Neuronal stem cell (in vitro differentiated cells): ENCODE data around the gene PXDN.
A peak's percentile ranks its signal among the peaks of the same experiment; 100 is the strongest.

Experiments
- DNase-seq: peaks from one replicate; pipeline ENCODE4 v3.0.0-alpha.2; 2013; ENCODE audit warnings: low spot score
- H2AFZ ChIP-seq: one replicate; pipeline ENCODE4 v1.6.1; 2013; ENCODE audit warnings: mild to moderate bottlenecking, low read length, inconsistent platforms
- H2AK5ac ChIP-seq: 2 replicates; pipeline ENCODE4 v1.6.1; 2013; ENCODE audit warnings: low read depth, mild to moderate bottlenecking, inconsistent platforms, low read length, moderate library complexity, mixed read lengths
- H2BK120ac ChIP-seq: 2 replicates; pipeline ENCODE4 v1.6.1; 2013; ENCODE audit warnings: low read depth, mild to moderate bottlenecking, inconsistent platforms, low read length, moderate library complexity, mixed read lengths
- H2BK12ac ChIP-seq: one replicate; pipeline ENCODE4 v1.6.1; 2013; ENCODE audit warnings: low read length, inconsistent platforms
- H2BK15ac ChIP-seq: 2 replicates; pipeline ENCODE4 v1.6.1; 2013; ENCODE audit warnings: mild to moderate bottlenecking, low read length, inconsistent platforms, mixed read lengths
- H2BK5ac ChIP-seq: one replicate; pipeline ENCODE4 v1.6.1; 2013; ENCODE audit warnings: inconsistent platforms, mild to moderate bottlenecking, low read length, moderate library complexity
- H3K14ac ChIP-seq: one replicate; pipeline ENCODE4 v1.6.1; 2013; ENCODE audit warnings: low read length, inconsistent platforms
- H3K18ac ChIP-seq: 2 replicates; pipeline ENCODE4 v1.6.1; 2013; ENCODE audit warnings: low read length, inconsistent platforms
- H3K23ac ChIP-seq: 2 replicates; pipeline ENCODE4 v1.6.1; 2013; ENCODE audit warnings: low read depth, mild to moderate bottlenecking, mixed read lengths, low read length, inconsistent platforms; ENCODE audit not compliant: poor library complexity
- H3K27ac ChIP-seq: replicated peaks from 3 replicates; pipeline ENCODE4 v1.5.1; 2013; ENCODE audit warnings: low read length, inconsistent platforms
- H3K27me3 ChIP-seq, 3 experiments: 2 replicates each; pipeline ENCODE4 v1.6.1; 2013; ENCODE audit warnings: low read length in 3 of 3, mild to moderate bottlenecking in 2 of 3, inconsistent platforms in 1 of 3, low read depth in 1 of 3, mixed read lengths in 1 of 3, moderate library complexity in 1 of 3; ENCODE audit not compliant: control insufficient read depth in 3 of 3, insufficient read depth in 3 of 3
- H3K36me3 ChIP-seq, 2 donors: replicated peaks in 1 of 2; 2 replicates each; pipeline ENCODE4 v1.6.1; 2013; ENCODE audit warnings: low read length in 2 of 2; ENCODE audit not compliant: control insufficient read depth in 2 of 2, insufficient read depth in 2 of 2
- H3K4ac ChIP-seq: 2 replicates; pipeline ENCODE4 v1.6.1; 2013; ENCODE audit warnings: inconsistent platforms, mild to moderate bottlenecking, low read length, moderate library complexity
- H3K4me1 ChIP-seq, 2 donors: 1 replicate in 1 of 2; 2 replicates in 1 of 2; pipeline ENCODE4 v1.6.1; 2013; ENCODE audit warnings: low read length in 2 of 2, low read depth in 1 of 2; ENCODE audit not compliant: control insufficient read depth in 2 of 2, insufficient read depth in 1 of 2
- H3K4me2 ChIP-seq: one replicate; pipeline ENCODE4 v1.6.1; 2013; ENCODE audit warnings: mild to moderate bottlenecking, low read length, inconsistent platforms; ENCODE audit not compliant: insufficient read depth, poor library complexity, severe bottlenecking
- H3K4me3 ChIP-seq, 2 donors: 2 replicates each; pipeline ENCODE4 v1.5.1; 2013; ENCODE audit warnings: low read length in 2 of 2, mild to moderate bottlenecking in 2 of 2, inconsistent platforms in 1 of 2, moderate library complexity in 1 of 2
- H3K79me1 ChIP-seq: one replicate; pipeline ENCODE4 v1.6.1; 2013; ENCODE audit warnings: low read depth, mild to moderate bottlenecking, inconsistent platforms, low read length, moderate library complexity
- H3K9ac ChIP-seq: one replicate; pipeline ENCODE4 v1.6.1; 2013; ENCODE audit warnings: mild to moderate bottlenecking, low read depth, low read length, inconsistent platforms; ENCODE audit not compliant: poor library complexity
- H3K9me3 ChIP-seq, 2 donors: replicated peaks in 1 of 2; 2 replicates each; pipeline versions ENCODE3 to v1.6.1; 2013; ENCODE audit warnings: low read length in 2 of 2, mild to moderate bottlenecking in 2 of 2, inconsistent platforms in 1 of 2, low read depth in 1 of 2, mixed read lengths in 1 of 2, moderate library complexity in 1 of 2; ENCODE audit not compliant: control insufficient read depth in 2 of 2, insufficient read depth in 1 of 2
- H4K8ac ChIP-seq: one replicate; pipeline ENCODE4 v1.6.1; 2013; ENCODE audit warnings: low read depth, mild to moderate bottlenecking, inconsistent platforms, low read length, moderate library complexity
- H4K91ac ChIP-seq: one replicate; pipeline ENCODE4 v1.6.1; 2013; ENCODE audit warnings: low read length, low read depth, mild to moderate bottlenecking, inconsistent platforms; ENCODE audit not compliant: poor library complexity
- WGBS, 2 donors: extraction: QIAGEN DNeasy Blood & Tissue Kit; methylation state at CpG; one replicate each; pipeline ENCODE4 v1.1.7; 2013; ENCODE audit warnings: missing lambda C conversion rate in 2 of 2, mixed read lengths in 1 of 2; ENCODE audit not compliant: insufficient read length in 2 of 2, insufficient replicate concordance in 1 of 2; ENCODE audit errors: extremely low coverage in 2 of 2; 5-methylcytosine and 5-hydroxymethylcytosine counted together

Gene PXDN

GRCh38 chr2:1750270-1750932, 6.1 kb upstream of the PXDN start:
- DNase-seq, result no peak
- Histone ChIP-seq H2BK5ac (no peak overlapping the region), H3K4ac (no peak overlapping the region), H2BK120ac (no peak overlapping the region), H3K27me3 (no peaks in the 10 kb centered on the region), H2AFZ (no peak overlapping the region), H3K4me1 (peaks cover 0 to 2% of the 10 kb centered on the region in 2 donors), H3K14ac (no peak overlapping the region), H3K36me3 (peaks cover 0 to 5% of the 10 kb centered on the region in 2 donors), H4K91ac (no peak overlapping the region), H3K4me3 (no peak overlapping the region), H3K79me1 (no peaks in the 10 kb centered on the region), H3K4me2 (no peak overlapping the region), H3K9ac (no peak overlapping the region), H3K9me3 (peaks cover 8 to 20% of the 10 kb centered on the region in 2 donors), H2BK12ac (no peak overlapping the region), H4K8ac (no peak overlapping the region), H2AK5ac (no peak overlapping the region), H3K18ac (no peak overlapping the region), H3K23ac (no peak overlapping the region), H2BK15ac (no peak overlapping the region), H3K27ac (no peak overlapping the region)
- WGBS, 2 donors, result 100% methylated on average over 1 of the region's 5 CpGs; no CpG with 5 or more reads in 1 of the 2 donors

- peaks cover 0 to 7% of the 10 kb centered on the region in 2 donors for H3K4me1 ChIP-seq
- H3K27me3 ChIP-seq, result no peaks in the 10 kb centered on the region
- H2BK15ac ChIP-seq, result no peak overlapping the region
- no peak overlapping the region for H3K18ac ChIP-seq
- no peak overlapping the region for H4K8ac ChIP-seq
- H3K4me2 ChIP-seq, result no peak overlapping the region
- no peaks in the 10 kb centered on the region for H3K79me1 ChIP-seq
- H4K91ac ChIP-seq, result no peak overlapping the region
- peak overlapping the region in 1 of 2 donors; percentile 23 for H3K4me3 ChIP-seq
- H2BK5ac ChIP-seq, result no peak overlapping the region
- H2BK120ac ChIP-seq, result no peak overlapping the region
- H3K14ac ChIP-seq, result no peak overlapping the region
- no peak overlapping the region for H3K9ac ChIP-seq
- no CpG with 5 or more reads among the region's 9 CpGs for WGBS, 2 donors
- H3K27ac ChIP-seq, result no peak overlapping the region
- H3K36me3 ChIP-seq, result peaks cover 0 to 5% of the 10 kb centered on the region in 2 donors
- H2AK5ac ChIP-seq, result no peak overlapping the region
- H3K9me3 ChIP-seq, result peaks cover 8 to 14% of the 10 kb centered on the region in 2 donors
- H3K23ac ChIP-seq, result no peak overlapping the region
- H2AFZ ChIP-seq, result no peak overlapping the region
- H2BK12ac ChIP-seq, result no peak overlapping the region
- H3K4ac ChIP-seq, result no peak overlapping the region
- DNase-seq, result no peak
Measured at GRCh38 chr2:1749489-1750119, 5.3 kb upstream of the PXDN start.

- peaks cover 0 to 4% of the 10 kb centered on the region in 2 donors for H3K36me3 ChIP-seq
- no peak overlapping the region for H3K14ac ChIP-seq
- H4K8ac ChIP-seq, result no peak overlapping the region
- H3K9me3 ChIP-seq, result peaks cover 3 to 8% of the 10 kb centered on the region in 2 donors
- DNase-seq, result no peak
- no peak overlapping the region for H3K23ac ChIP-seq
- no peak overlapping the region for H3K4ac ChIP-seq
- H3K27ac ChIP-seq, result no peak overlapping the region
- H3K4me3 ChIP-seq, result no peak overlapping the region
- no peak overlapping the region for H2AK5ac ChIP-seq
- no peak overlapping the region for H2BK120ac ChIP-seq
- peak overlapping the region; percentile 16 for H3K18ac ChIP-seq
- H2BK15ac ChIP-seq, result no peak overlapping the region
- H4K91ac ChIP-seq, result no peak overlapping the region
- H3K4me2 ChIP-seq, result no peak overlapping the region
- WGBS, 2 donors, result no CpG with 5 or more reads among the region's 17 CpGs
- no peaks in the 10 kb centered on the region for H3K27me3 ChIP-seq
- H2BK5ac ChIP-seq, result no peak overlapping the region
- no peak overlapping the region for H2BK12ac ChIP-seq
- no peak overlapping the region for H3K9ac ChIP-seq
- H3K4me1 ChIP-seq, result peaks cover 0 to 7% of the 10 kb centered on the region in 2 donors
- no peak overlapping the region for H2AFZ ChIP-seq
- no peaks in the 10 kb centered on the region for H3K79me1 ChIP-seq
Measured at GRCh38 chr2:1748741-1749488, 4.6 kb upstream of the PXDN start.

GRCh38 chr2:1748176-1748740, 3.9 kb upstream of the PXDN start:
- Histone ChIP-seq H2BK5ac (no peak overlapping the region), H3K79me1 (no peaks in the 10 kb centered on the region), H3K9me3 (peaks cover 2 to 8% of the 10 kb centered on the region in 2 donors), H3K27ac (no peak overlapping the region), H3K4ac (no peak overlapping the region), H3K36me3 (peaks cover 0 to 4% of the 10 kb centered on the region in 2 donors), H3K9ac (no peak overlapping the region), H3K4me1 (peaks cover 0 to 7% of the 10 kb centered on the region in 2 donors), H2BK120ac (no peak overlapping the region), H3K4me2 (no peak overlapping the region), H2BK12ac (no peak overlapping the region), H2AFZ (no peak overlapping the region), H2BK15ac (no peak overlapping the region), H3K4me3 (no peak overlapping the region), H3K14ac (no peak overlapping the region), H3K18ac (no peak overlapping the region), H4K8ac (no peak overlapping the region), H3K27me3 (no peaks in the 10 kb centered on the region), H3K23ac (no peak overlapping the region), H2AK5ac (no peak overlapping the region), H4K91ac (no peak overlapping the region)
- DNase-seq, result no peak
- no CpG with 5 or more reads among the region's 6 CpGs for WGBS, 2 donors
